ENCODE results near the gene DIP2C.

GRCh38 chr10:637221-637620 is 52.2 kb downstream of the DIP2C start:
- TF ChIP-seq, protein P1, sequence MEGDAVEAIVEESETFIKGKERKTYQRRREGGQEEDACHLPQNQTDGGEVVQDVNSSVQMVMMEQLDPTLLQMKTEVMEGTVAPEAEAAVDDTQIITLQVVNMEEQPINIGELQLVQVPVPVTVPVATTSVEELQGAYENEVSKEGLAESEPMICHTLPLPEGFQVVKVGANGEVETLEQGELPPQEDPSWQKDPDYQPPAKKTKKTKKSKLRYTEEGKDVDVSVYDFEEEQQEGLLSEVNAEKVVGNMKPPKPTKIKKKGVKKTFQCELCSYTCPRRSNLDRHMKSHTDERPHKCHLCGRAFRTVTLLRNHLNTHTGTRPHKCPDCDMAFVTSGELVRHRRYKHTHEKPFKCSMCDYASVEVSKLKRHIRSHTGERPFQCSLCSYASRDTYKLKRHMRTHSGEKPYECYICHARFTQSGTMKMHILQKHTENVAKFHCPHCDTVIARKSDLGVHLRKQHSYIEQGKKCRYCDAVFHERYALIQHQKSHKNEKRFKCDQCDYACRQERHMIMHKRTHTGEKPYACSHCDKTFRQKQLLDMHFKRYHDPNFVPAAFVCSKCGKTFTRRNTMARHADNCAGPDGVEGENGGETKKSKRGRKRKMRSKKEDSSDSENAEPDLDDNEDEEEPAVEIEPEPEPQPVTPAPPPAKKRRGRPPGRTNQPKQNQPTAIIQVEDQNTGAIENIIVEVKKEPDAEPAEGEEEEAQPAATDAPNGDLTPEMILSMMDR (conservative IDR thresholded peaks at IDR 0.05; ENCODE audit: low read length), result no peak
- TF ChIP-seq EZH2phosphoT487 (IDR thresholded peaks at IDR 0.05; ENCODE audit: borderline replicate concordance), result no peak

Data from Loucy (cell line).